A549 (cell line): Measurements from ENCODE around the gene CDK9. TPM values are rescaled to one million over a fixed set of nuclear protein-coding genes. Genes with fewer than 3 reads are reported as not detected.
A peak's percentile ranks its signal among the peaks of the same experiment; 100 is the strongest.

Experiments
- ATAC-seq, 2 experiments: fragments of 200-7000 bp in 1 of 2; fragments of >200 bp in 1 of 2; cut with Nextera tagmentation in 1 of 2; cut with Tn5 transposase in 1 of 2; 3 replicates each; pipeline versions ENCODE4 v1.8.0 to v1.9.1; 2018 to 2020; ENCODE audit warnings: mild to moderate bottlenecking in 1 of 2, moderate library complexity in 1 of 2
- CTCF ChIA-PET: fragments of 300-600 bp; sonication (Branson Sonifier 250); formaldehyde crosslinking; extraction: SDS; loops from one replicate; lab custom pipeline; 2021; ENCODE audit warnings: antibody characterized with exemption, inconsistent platforms; lab: Yijun Ruan, JAX
- POLR2A ChIA-PET: fragments of 350-600 bp; formaldehyde crosslinking; extraction: SDS; loops from one replicate; lab custom pipeline; 2021; ENCODE audit warnings: antibody characterized with exemption, inconsistent platforms; lab: Yijun Ruan, JAX
- DNase-seq, 2 experiments: peaks; one replicate each; pipeline versions ENCODE4 v3.0.0 to v3.0.0-alpha.2; 2011 to 2016; ENCODE audit warnings: low read depth in 1 of 2, low spot score in 1 of 2
- FAIRE-seq: peaks from 2 replicates; lab custom pipeline; 2011; peaks lifted over from hg19 to GRCh38; lab: Jason Lieb, UNC
- H3K27ac ChIP-seq, 2 experiments: fragments of >200 bp; sonication (Bioruptor Twin); formaldehyde crosslinking; 3 replicates each; pipeline ENCODE4 v1.5.1; 2016 to 2017
- H3K4me1 ChIP-seq: fragments of >200 bp; sonication (Bioruptor Twin); formaldehyde crosslinking; 3 replicates; pipeline ENCODE4 v1.6.1; 2016
- H3K4me2 ChIP-seq: fragments of >200 bp; sonication (Bioruptor Twin); formaldehyde crosslinking; 3 replicates; pipeline ENCODE4 v1.6.1; 2016
- H3K4me3 ChIP-seq: fragments of >200 bp; sonication (Bioruptor Twin); formaldehyde crosslinking; 3 replicates; pipeline ENCODE4 v1.5.1; 2016
- H3K9me3 ChIP-seq: fragments of >200 bp; sonication (Bioruptor Twin); formaldehyde crosslinking; 3 replicates; pipeline ENCODE4 v1.6.1; 2016
- BHLHE40 ChIP-seq: IDR thresholded peaks from 2 replicates; pipeline ENCODE4 v1.6.1; 2012; ENCODE audit warnings: low read depth, low read length, inconsistent platforms
- CEBPB ChIP-seq, 2 experiments: fragments of >200 bp in 1 of 2; sonication (Bioruptor Twin) in 1 of 2; formaldehyde crosslinking in 1 of 2; IDR thresholded peaks; 2 replicates each; pipeline ENCODE4 v1.6.1; 2012 to 2016
- EHF ChIP-seq: fragments of 250-450 bp; sonication (Bioruptor Pico); IDR thresholded peaks from 2 replicates; pipeline ENCODE4 v1.5.0; 2020; ENCODE audit warnings: mild to moderate bottlenecking
- ESRRA ChIP-seq: fragments of 150-350 bp; IDR thresholded peaks from 2 replicates; pipeline ENCODE4 v1.6.1; 2014; ENCODE audit warnings: mild to moderate bottlenecking, low read length, borderline replicate concordance
- GATA3 ChIP-seq: IDR thresholded peaks from 2 replicates; pipeline ENCODE4 v1.6.1; 2012; ENCODE audit warnings: borderline replicate concordance
- HOXB13 ChIP-seq: fragments of 250-450 bp; sonication (Bioruptor Pico); IDR thresholded peaks from 2 replicates; pipeline ENCODE4 v1.5.0; 2020; ENCODE audit warnings: low read depth, mild to moderate bottlenecking, moderate library complexity
- HOXB5 ChIP-seq: fragments of 250-450 bp; sonication (Bioruptor Pico); IDR thresholded peaks from 2 replicates; pipeline ENCODE4 v1.5.0; 2020; ENCODE audit warnings: mild to moderate bottlenecking, moderate library complexity
- KDM1A ChIP-seq: fragments of 200-600 bp; sonication (generic); IDR thresholded peaks from 2 replicates; pipeline ENCODE4 v1.6.1; 2016; ENCODE audit warnings: low read depth, mild to moderate bottlenecking
- KDM5A ChIP-seq: fragments of 200-600 bp; sonication (generic); IDR thresholded peaks from 2 replicates; pipeline ENCODE4 v1.6.1; 2016; ENCODE audit warnings: antibody characterized with exemption, mild to moderate bottlenecking
- MYC ChIP-seq: IDR thresholded peaks from 2 replicates; pipeline ENCODE4 v1.6.1; 2012; ENCODE audit warnings: mild to moderate bottlenecking, inconsistent platforms, low read length, improper control_type of control experiment, borderline replicate concordance
- PHF8 ChIP-seq: fragments of 200-600 bp; sonication (generic); IDR thresholded peaks from 2 replicates; pipeline ENCODE4 v1.6.1; 2016; ENCODE audit warnings: low read depth, mild to moderate bottlenecking, antibody characterized with exemption, moderate library complexity, borderline replicate concordance
- POLR2A ChIP-seq: IDR thresholded peaks from 2 replicates; pipeline ENCODE4 v1.6.1; 2012; ENCODE audit warnings: mild to moderate bottlenecking, low read length
- POLR2AphosphoS2 ChIP-seq: conservative IDR thresholded peaks from 2 replicates; pipeline ENCODE4 v1.6.1; 2012; ENCODE audit warnings: low read length, improper control_type of control experiment, inconsistent platforms
- SREBF2 ChIP-seq: fragments of 450-650 bp; IDR thresholded peaks from 2 replicates; pipeline ENCODE4 v1.6.1; 2014; ENCODE audit warnings: mild to moderate bottlenecking, moderate library complexity
- ZNF302 ChIP-seq: fragments of 250-450 bp; sonication (Bioruptor Pico); IDR thresholded peaks from 2 replicates; pipeline ENCODE4 v1.9.0; 2021; ENCODE audit warnings: inconsistent platforms, mild to moderate bottlenecking, moderate library complexity
- WGBS: methylation state at CpG from one replicate; pipeline ENCODE4 v1.1.6; 2017; ENCODE audit errors: missing lambda C conversion rate; 5-methylcytosine and 5-hydroxymethylcytosine counted together
- polyA plus RNA-seq, 4 experiments: library from polyadenylated mRNA; depleted of rRNA in 3 of 4; stranded (reverse); fragments of >200 nt; fragmentation: RNase III in 1 of 4; extraction: RNeasy Plus Mini Kit Qiagen cat#74134 plus additional on column Dnase treatment in 1 of 4; gene quantifications; 2 replicates in 3 of 4; 3 replicates in 1 of 4; pipeline ENCODE4 v1.2.3, GENCODE V29; 2011 to 2017
- TF ChIP-seq, protein P1 (sequence below): fragments of >200 bp; sonication (Bioruptor Twin); formaldehyde crosslinking; IDR thresholded peaks from 2 replicates; pipeline ENCODE4 v1.6.1; 2016
- TF ChIP-seq, protein P2 (sequence below): fragments of 150-350 bp; IDR thresholded peaks from 2 replicates; pipeline ENCODE4 v1.6.1; 2014; ENCODE audit warnings: low read depth, mild to moderate bottlenecking, low read length
- TF ChIP-seq, protein P3 (sequence below): fragments of >200 bp; sonication (Bioruptor Twin); formaldehyde crosslinking; IDR thresholded peaks from 3 replicates; pipeline ENCODE4 v1.5.1; 2016
- TF ChIP-seq, protein P4 (sequence below): fragments of 250-450 bp; sonication (Bioruptor Pico); IDR thresholded peaks from 2 replicates; pipeline ENCODE4 v1.5.0; 2020; ENCODE audit warnings: low read depth, mild to moderate bottlenecking, moderate library complexity

CDK9 gene
- polyA plus RNA-seq, 2 of the 4 experiments (the other 2 are of a cell fraction): 43.8 to 45.7 TPM

DNA sequence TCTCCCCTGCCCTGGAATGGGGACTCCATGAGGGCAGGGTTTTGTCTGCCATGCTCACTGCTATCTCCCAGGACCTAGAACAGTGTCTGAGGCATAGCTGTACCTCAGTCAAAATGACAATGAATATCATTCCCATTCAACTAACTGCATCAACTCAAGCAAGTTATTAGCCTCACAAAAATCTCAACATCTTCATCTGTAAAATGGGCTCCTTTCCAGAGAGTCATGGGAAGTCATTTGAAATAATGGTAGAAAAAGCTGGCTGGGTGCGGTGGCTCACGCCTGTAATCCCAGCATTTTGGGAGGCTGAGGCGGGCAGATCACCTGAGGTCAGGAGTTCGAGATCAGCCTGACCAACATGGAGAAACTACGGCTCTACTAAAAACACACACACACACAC, 16.7 kb upstream of the CDK9 start:
- peaks cover 4% of the 10 kb centered on the region; the same call in 1 of the 3 replicates for H3K4me1 ChIP-seq
- H3K9me3 ChIP-seq: no peaks in the 10 kb centered on the region
- no peak overlapping the region for H3K4me2 ChIP-seq
- ATAC-seq: no peak
- no peak for FAIRE-seq
- H3K4me3 ChIP-seq: no peak overlapping the region
- WGBS: 90% methylated on average over 5 of the region's 5 CpGs
- POLR2A ChIA-PET: no interaction called here
- CTCF ChIA-PET: interaction anchor here (1.1 to 15.5 kb wide), 5 partner anchors 15 to 179 kb away, joined by 3 to 157 read pairs (median 17); partner anchors contain the start of genes CDK9, SH2D3C and TOR2A
- peak; percentile 64; the same call in 1 of the 2 replicates for TF ChIP-seq KDM1A
- TF ChIP-seq, protein P1, sequence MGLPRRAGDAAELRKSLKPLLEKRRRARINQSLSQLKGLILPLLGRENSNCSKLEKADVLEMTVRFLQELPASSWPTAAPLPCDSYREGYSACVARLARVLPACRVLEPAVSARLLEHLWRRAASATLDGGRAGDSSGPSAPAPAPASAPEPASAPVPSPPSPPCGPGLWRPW: no peak
- no peak for TF ChIP-seq PHF8
- TF ChIP-seq, protein P2, sequence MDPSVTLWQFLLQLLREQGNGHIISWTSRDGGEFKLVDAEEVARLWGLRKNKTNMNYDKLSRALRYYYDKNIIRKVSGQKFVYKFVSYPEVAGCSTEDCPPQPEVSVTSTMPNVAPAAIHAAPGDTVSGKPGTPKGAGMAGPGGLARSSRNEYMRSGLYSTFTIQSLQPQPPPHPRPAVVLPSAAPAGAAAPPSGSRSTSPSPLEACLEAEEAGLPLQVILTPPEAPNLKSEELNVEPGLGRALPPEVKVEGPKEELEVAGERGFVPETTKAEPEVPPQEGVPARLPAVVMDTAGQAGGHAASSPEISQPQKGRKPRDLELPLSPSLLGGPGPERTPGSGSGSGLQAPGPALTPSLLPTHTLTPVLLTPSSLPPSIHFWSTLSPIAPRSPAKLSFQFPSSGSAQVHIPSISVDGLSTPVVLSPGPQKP: no peak
- TF ChIP-seq POLR2A: no peak
- no peak for TF ChIP-seq KDM5A
- no peak for DNase-seq
- H3K27ac ChIP-seq: no peak overlapping the region

DNA sequence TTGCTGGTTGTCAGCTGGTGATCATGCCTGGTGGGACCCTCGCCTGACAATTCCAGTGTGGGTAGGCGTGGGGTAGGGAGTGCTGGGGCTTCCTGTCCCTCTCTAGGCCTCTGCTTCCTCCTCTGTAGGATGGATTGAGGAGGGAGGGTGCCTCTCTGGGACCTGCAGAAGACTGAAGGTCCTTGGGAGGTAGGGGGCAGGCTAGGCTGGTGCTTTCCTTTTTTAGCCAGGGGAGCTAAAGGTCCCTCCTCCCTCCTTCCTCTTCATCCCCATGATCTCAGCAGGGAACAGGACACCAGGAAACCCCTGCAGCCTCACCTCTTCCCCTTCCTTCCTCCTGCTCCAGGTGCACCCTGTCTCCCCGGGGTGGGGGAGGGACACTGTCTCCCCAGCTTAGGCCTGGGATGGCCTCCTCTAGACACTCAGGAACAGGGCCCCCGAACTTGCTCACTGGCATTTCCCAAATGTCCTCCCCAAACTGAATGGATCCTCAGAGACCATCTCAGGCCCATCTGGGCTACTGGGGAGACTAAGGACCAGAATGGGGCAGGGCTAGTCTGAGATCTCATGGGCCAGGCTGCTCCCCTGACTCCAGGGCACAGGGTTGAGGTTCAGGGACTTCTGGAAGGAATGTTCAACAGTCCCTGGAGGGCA, 15.8 kb upstream of the CDK9 start:
- H3K4me2 ChIP-seq: no peak overlapping the region; the same call in 2 of the 3 replicates
- H3K27ac ChIP-seq: no peak overlapping the region
- POLR2A ChIA-PET: interaction anchor here (0.6 kb wide), 2 partner anchors 63 to 299 kb away, joined by 3 to 4 read pairs; no protein-coding TSS in a partner anchor
- ATAC-seq (no peak), DNase-seq (no peak), FAIRE-seq (no peak)
- no peak overlapping the region for H3K4me3 ChIP-seq
- CTCF ChIA-PET: interaction anchor here (0.9 to 15.5 kb wide), 8 partner anchors 14 to 154 kb away, joined by 3 to 157 read pairs (median 11); partner anchors contain the start of genes CDK9, SH2D3C and TOR2A
- H3K9me3 ChIP-seq: no peaks in the 10 kb centered on the region
- H3K4me1 ChIP-seq: peaks cover 4% of the 10 kb centered on the region; the same call in 1 of the 3 replicates
- WGBS: 68% methylated on average over 4 of the region's 4 CpGs
- TF ChIP-seq GATA3 (no peak), ZNF302 (no peak), EHF (CRISPR knock-in tag) (no peak), KDM1A (no peak), BHLHE40 (no peak), MYC (no peak)
- TF ChIP-seq, protein P3, sequence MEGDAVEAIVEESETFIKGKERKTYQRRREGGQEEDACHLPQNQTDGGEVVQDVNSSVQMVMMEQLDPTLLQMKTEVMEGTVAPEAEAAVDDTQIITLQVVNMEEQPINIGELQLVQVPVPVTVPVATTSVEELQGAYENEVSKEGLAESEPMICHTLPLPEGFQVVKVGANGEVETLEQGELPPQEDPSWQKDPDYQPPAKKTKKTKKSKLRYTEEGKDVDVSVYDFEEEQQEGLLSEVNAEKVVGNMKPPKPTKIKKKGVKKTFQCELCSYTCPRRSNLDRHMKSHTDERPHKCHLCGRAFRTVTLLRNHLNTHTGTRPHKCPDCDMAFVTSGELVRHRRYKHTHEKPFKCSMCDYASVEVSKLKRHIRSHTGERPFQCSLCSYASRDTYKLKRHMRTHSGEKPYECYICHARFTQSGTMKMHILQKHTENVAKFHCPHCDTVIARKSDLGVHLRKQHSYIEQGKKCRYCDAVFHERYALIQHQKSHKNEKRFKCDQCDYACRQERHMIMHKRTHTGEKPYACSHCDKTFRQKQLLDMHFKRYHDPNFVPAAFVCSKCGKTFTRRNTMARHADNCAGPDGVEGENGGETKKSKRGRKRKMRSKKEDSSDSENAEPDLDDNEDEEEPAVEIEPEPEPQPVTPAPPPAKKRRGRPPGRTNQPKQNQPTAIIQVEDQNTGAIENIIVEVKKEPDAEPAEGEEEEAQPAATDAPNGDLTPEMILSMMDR: no peak
- TF ChIP-seq, protein P4, sequence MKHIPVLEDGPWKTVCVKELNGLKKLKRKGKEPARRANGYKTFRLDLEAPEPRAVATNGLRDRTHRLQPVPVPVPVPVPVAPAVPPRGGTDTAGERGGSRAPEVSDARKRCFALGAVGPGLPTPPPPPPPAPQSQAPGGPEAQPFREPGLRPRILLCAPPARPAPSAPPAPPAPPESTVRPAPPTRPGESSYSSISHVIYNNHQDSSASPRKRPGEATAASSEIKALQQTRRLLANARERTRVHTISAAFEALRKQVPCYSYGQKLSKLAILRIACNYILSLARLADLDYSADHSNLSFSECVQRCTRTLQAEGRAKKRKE (CRISPR knock-in tag): no peak

DNA sequence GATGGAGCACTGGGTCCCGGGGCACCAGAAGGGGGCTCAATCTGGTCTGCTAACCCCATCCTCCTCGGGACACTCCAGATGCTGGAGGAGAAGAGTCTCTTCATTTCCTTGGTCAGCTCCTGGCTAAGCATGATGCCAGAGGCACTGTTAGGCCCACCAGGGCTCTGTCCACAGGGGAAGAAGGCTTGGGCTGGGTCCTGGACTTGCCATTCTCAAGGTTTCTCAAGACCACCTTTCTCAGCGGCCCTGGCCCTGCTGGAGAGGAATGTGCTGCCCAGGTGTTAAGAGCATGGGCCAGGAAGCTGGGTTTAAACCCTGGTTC, 15.3 kb upstream of the CDK9 start:
- DNase-seq: no peak
- H3K9me3 ChIP-seq: no peaks in the 10 kb centered on the region
- POLR2A ChIA-PET: interaction anchor here (0.6 to 1.0 kb wide), 4 partner anchors 8 to 63 kb away, joined by 3 to 5 read pairs (median 4); partner anchors contain the start of gene CDK9
- peak overlapping the region in 1 of 2 experiments; percentile 54; a peak in 2 of 6 replicates for H3K27ac ChIP-seq
- H3K4me1 ChIP-seq: peaks cover 4% of the 10 kb centered on the region; the same call in 1 of the 3 replicates
- 57% methylated on average over 3 of the region's 3 CpGs for WGBS
- H3K4me3 ChIP-seq: no peak overlapping the region; the same call in 2 of the 3 replicates
- CTCF ChIA-PET: interaction anchor here (0.8 to 15.5 kb wide), 9 partner anchors 13 to 153 kb away, joined by 3 to 157 read pairs (median 5); partner anchors contain the start of genes CDK9, SH2D3C and TOR2A
- no peak for ATAC-seq
- TF ChIP-seq KDM5A (no peak), SREBF2 (no peak), HOXB5 (CRISPR knock-in tag) (no peak), POLR2AphosphoS2 (no peak), ESRRA (no peak), HOXB13 (no peak), CEBPB (IDR thresholded peaks at IDR 0.05) (no peak)
- TF ChIP-seq, protein P2: no peak
- TF ChIP-seq, protein P4 (CRISPR knock-in tag): no peak
- TF ChIP-seq, protein P1: no peak
- H3K4me2 ChIP-seq: peak overlapping the region; percentile 74
- FAIRE-seq: no peak
